GM12874 (cell line): ENCODE data around the gene THBS1.

ENCODE experiments used
- CTCF ChIP-seq: IDR thresholded peaks from 2 replicates; pipeline ENCODE4 v1.5.1; 2011; ENCODE audit warnings: low read depth, mild to moderate bottlenecking, control low read depth, low read length, moderate library complexity; ENCODE audit not compliant: insufficient read depth

THBS1 gene

GRCh38 chr15:39628546-39629257 lies 47.8 kb downstream of the THBS1 start:
- TF ChIP-seq CTCF, result no peak

- no peak for TF ChIP-seq CTCF
Measured at GRCh38 chr15:39629371-39629770, 48.5 kb downstream of the THBS1 start.

- TF ChIP-seq CTCF, result no peak
Measured at GRCh38 chr15:39629906-39630305, 49.0 kb downstream of the THBS1 start.

- no peak for TF ChIP-seq CTCF
Measured at GRCh38 chr15:39631357-39631756, 50.5 kb downstream of the THBS1 start.

GRCh38 chr15:39638041-39638440 lies 57.2 kb downstream of the THBS1 start:
- TF ChIP-seq CTCF, result no peak

- no peak for TF ChIP-seq CTCF
Measured at GRCh38 chr15:39639037-39639436, 58.2 kb downstream of the THBS1 start.

GRCh38 chr15:39640665-39641064 lies 59.8 kb downstream of the THBS1 start:
- TF ChIP-seq CTCF, result no peak
